ENCODE data around the gene SAMMSON.

The SAMMSON gene

GRCh38 chr3:70006089-70006488 is 6.6 kb downstream of the SAMMSON start:
- Histone ChIP-seq H2AK5ac (ENCODE audit: low read depth, low read length) (no peak overlapping the region), H3K23ac (ENCODE audit: low read depth, low read length, poor library complexity) (no peak overlapping the region), H3K9me3 (replicated peaks in 1 of 2; ENCODE audit: control insufficient read depth in 2 of 2, insufficient read depth in 1 of 2, low read depth in 1 of 2, low read length in 2 of 2) (no peaks in the 10 kb centered on the region), H3K9ac (ENCODE audit: low read depth, low read length, poor library complexity) (no peak overlapping the region), H3K4me3 (ENCODE audit: low read length in 2 of 2) (no peak overlapping the region), H3K18ac (ENCODE audit: low read length) (no peak overlapping the region), H2BK15ac (ENCODE audit: low read length) (no peak overlapping the region), H3K27ac (replicated peaks; ENCODE audit: low read length) (no peak overlapping the region), H3K4me2 (ENCODE audit: insufficient read depth, low read length, poor library complexity, severe bottlenecking) (no peak overlapping the region), H2BK120ac (ENCODE audit: low read depth, low read length) (no peak overlapping the region), H3K4ac (ENCODE audit: low read length) (no peak overlapping the region), H3K4me1 (ENCODE audit: control insufficient read depth in 2 of 2, insufficient read depth in 1 of 2, low read depth in 1 of 2, low read length in 2 of 2) (peaks cover 0 to under 1% of the 10 kb centered on the region in 2 donors), H3K27me3 (ENCODE audit: control insufficient read depth in 3 of 3, insufficient read depth in 3 of 3, low read depth in 1 of 3, low read length in 3 of 3) (no peaks in the 10 kb centered on the region), H3K14ac (ENCODE audit: low read length) (no peak overlapping the region), H2AFZ (ENCODE audit: low read length) (no peak overlapping the region), H4K91ac (ENCODE audit: low read depth, low read length, poor library complexity) (no peak overlapping the region), H4K8ac (ENCODE audit: low read depth, low read length) (no peak overlapping the region), H2BK12ac (ENCODE audit: low read length) (no peak overlapping the region), H3K36me3 (replicated peaks in 1 of 2; ENCODE audit: control insufficient read depth in 2 of 2, insufficient read depth in 2 of 2, low read length in 2 of 2) (no peaks in the 10 kb centered on the region), H2BK5ac (ENCODE audit: low read length) (no peak overlapping the region), H3K79me1 (ENCODE audit: low read depth, low read length) (no peaks in the 10 kb centered on the region)
- WGBS, 2 donors (ENCODE audit: extremely low coverage in 2 of 2, insufficient read length in 2 of 2, insufficient replicate concordance in 1 of 2) = no CpG with 5 or more reads among the region's 4 CpGs
- DNase-seq (ENCODE audit: low spot score) = no peak

DNA sequence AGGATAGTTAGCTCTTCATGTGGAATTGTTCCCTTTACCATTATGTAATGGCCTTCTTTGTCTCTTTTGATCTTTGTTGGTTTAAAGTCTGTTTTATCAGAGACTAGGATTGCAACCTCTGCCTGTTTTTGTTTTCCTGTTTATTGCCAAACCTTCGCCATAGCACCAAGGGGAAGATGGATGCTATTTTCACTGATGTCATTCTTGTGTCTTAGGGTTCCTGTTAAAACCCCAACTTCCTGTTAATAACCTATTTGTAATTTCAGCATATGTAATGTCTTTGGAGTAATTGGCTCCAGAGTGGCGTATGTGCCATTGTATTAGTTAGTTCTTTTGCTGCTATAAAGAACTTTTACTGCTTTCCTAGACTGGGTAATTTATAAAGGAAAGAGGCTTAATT is 10.8 kb downstream of the SAMMSON start:
- Histone ChIP-seq H2BK120ac (ENCODE audit: low read depth, low read length) (no peak overlapping the region), H3K18ac (ENCODE audit: low read length) (no peak overlapping the region), H2BK5ac (ENCODE audit: low read length) (no peak overlapping the region), H3K9me3 (replicated peaks in 1 of 2; ENCODE audit: control insufficient read depth in 2 of 2, insufficient read depth in 1 of 2, low read depth in 1 of 2, low read length in 2 of 2) (no peaks in the 10 kb centered on the region), H3K79me1 (ENCODE audit: low read depth, low read length) (no peaks in the 10 kb centered on the region), H3K9ac (ENCODE audit: low read depth, low read length, poor library complexity) (no peak overlapping the region), H4K91ac (ENCODE audit: low read depth, low read length, poor library complexity) (no peak overlapping the region), H3K27ac (replicated peaks; ENCODE audit: low read length) (no peak overlapping the region), H3K4ac (ENCODE audit: low read length) (no peak overlapping the region), H2BK15ac (ENCODE audit: low read length) (no peak overlapping the region), H3K36me3 (replicated peaks in 1 of 2; ENCODE audit: control insufficient read depth in 2 of 2, insufficient read depth in 2 of 2, low read length in 2 of 2) (no peaks in the 10 kb centered on the region), H4K8ac (ENCODE audit: low read depth, low read length) (no peak overlapping the region), H3K4me3 (ENCODE audit: low read length in 2 of 2) (no peak overlapping the region), H3K4me1 (ENCODE audit: control insufficient read depth in 2 of 2, insufficient read depth in 1 of 2, low read depth in 1 of 2, low read length in 2 of 2) (no peaks in the 10 kb centered on the region), H3K27me3 (ENCODE audit: control insufficient read depth in 3 of 3, insufficient read depth in 3 of 3, low read depth in 1 of 3, low read length in 3 of 3) (no peaks in the 10 kb centered on the region), H3K4me2 (ENCODE audit: insufficient read depth, low read length, poor library complexity, severe bottlenecking) (no peak overlapping the region), H3K23ac (ENCODE audit: low read depth, low read length, poor library complexity) (no peak overlapping the region), H2AFZ (ENCODE audit: low read length) (no peak overlapping the region), H2BK12ac (ENCODE audit: low read length) (no peak overlapping the region), H2AK5ac (ENCODE audit: low read depth, low read length) (no peak overlapping the region), H3K14ac (ENCODE audit: low read length) (no peak overlapping the region)
- no CpG with 5 or more reads among the region's 2 CpGs for WGBS, 2 donors (ENCODE audit: extremely low coverage in 2 of 2, insufficient read length in 2 of 2, insufficient replicate concordance in 1 of 2)
- DNase-seq (ENCODE audit: low spot score) = no peak

DNA sequence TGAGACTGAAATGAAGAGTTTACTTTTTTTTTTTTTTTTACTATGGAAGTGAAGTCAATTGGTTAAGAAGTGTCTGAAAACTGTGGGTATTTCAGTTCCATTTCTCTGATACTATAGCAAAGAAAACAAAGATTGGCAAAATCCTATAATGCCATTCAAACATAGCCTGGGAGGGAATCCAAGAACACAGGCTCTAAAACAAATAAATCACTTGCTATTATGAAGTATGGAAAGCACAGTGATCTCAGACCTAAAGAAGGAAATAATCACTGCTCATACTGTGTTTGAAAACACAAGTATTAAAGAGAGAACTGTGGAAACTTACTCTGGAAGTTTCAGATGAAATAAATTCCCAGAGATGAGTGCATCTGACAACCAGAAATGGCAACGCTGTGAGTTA is 12.0 kb downstream of the SAMMSON start:
- Histone ChIP-seq H3K27me3 (ENCODE audit: control insufficient read depth in 3 of 3, insufficient read depth in 3 of 3, low read depth in 1 of 3, low read length in 3 of 3) (no peaks in the 10 kb centered on the region), H2BK15ac (ENCODE audit: low read length) (no peak overlapping the region), H3K79me1 (ENCODE audit: low read depth, low read length) (no peaks in the 10 kb centered on the region), H2AFZ (ENCODE audit: low read length) (no peak overlapping the region), H3K4me2 (ENCODE audit: insufficient read depth, low read length, poor library complexity, severe bottlenecking) (no peak overlapping the region), H3K27ac (replicated peaks; ENCODE audit: low read length) (no peak overlapping the region), H3K14ac (ENCODE audit: low read length) (no peak overlapping the region), H4K91ac (ENCODE audit: low read depth, low read length, poor library complexity) (no peak overlapping the region), H2BK120ac (ENCODE audit: low read depth, low read length) (no peak overlapping the region), H3K23ac (ENCODE audit: low read depth, low read length, poor library complexity) (no peak overlapping the region), H3K9ac (ENCODE audit: low read depth, low read length, poor library complexity) (no peak overlapping the region), H3K4ac (ENCODE audit: low read length) (no peak overlapping the region), H2AK5ac (ENCODE audit: low read depth, low read length) (no peak overlapping the region), H2BK12ac (ENCODE audit: low read length) (no peak overlapping the region), H4K8ac (ENCODE audit: low read depth, low read length) (no peak overlapping the region), H3K4me3 (ENCODE audit: low read length in 2 of 2) (no peak overlapping the region), H3K18ac (ENCODE audit: low read length) (no peak overlapping the region), H2BK5ac (ENCODE audit: low read length) (no peak overlapping the region), H3K9me3 (replicated peaks in 1 of 2; ENCODE audit: control insufficient read depth in 2 of 2, insufficient read depth in 1 of 2, low read depth in 1 of 2, low read length in 2 of 2) (no peaks in the 10 kb centered on the region), H3K36me3 (replicated peaks in 1 of 2; ENCODE audit: control insufficient read depth in 2 of 2, insufficient read depth in 2 of 2, low read length in 2 of 2) (no peaks in the 10 kb centered on the region), H3K4me1 (ENCODE audit: control insufficient read depth in 2 of 2, insufficient read depth in 1 of 2, low read depth in 1 of 2, low read length in 2 of 2) (no peaks in the 10 kb centered on the region)
- no CpG with 5 or more reads among the region's 1 CpG for WGBS, 2 donors (ENCODE audit: extremely low coverage in 2 of 2, insufficient read length in 2 of 2, insufficient replicate concordance in 1 of 2)
- no peak for DNase-seq (ENCODE audit: low spot score)

DNA sequence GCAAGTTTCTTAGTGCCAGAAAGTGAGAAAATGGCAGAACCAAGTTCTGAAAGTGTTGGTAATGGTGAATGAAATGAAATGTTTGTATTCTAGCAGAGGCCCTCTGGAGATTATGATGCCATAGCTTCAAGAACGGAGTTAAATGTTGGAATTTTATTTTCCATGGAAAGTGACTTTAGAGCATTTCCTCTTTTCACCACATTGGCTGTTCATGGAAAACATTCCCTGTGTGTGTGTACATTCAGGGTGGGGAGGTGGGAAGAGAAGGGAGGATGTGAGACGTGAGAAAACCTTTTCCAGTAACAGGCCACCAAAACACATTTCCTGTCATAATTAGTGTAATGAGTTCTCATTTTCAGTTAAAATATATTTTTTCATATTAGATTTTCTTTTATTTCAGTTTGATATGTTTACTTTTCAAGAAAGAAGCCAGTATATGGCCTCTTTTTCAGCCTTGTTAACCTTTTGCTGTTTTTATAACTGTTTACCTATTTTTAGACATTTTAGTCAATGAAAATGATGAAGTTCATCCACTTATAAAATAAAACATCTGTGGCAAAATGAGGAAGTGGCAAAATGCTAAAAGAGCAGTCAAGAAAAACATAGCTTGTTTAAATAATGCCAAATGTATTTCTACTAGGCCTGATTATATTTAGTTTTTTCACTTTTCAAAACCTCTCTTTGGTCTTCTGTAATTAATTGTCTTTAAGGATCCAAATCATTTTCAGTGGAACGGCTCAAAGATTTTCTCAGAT is 21.6 kb downstream of the SAMMSON start:
- no peak overlapping the region for H3K23ac ChIP-seq (ENCODE audit: low read depth, low read length, poor library complexity)
- no peak overlapping the region for H2BK12ac ChIP-seq (ENCODE audit: low read length)
- WGBS, 2 donors (ENCODE audit: extremely low coverage in 2 of 2, insufficient read length in 2 of 2, insufficient replicate concordance in 1 of 2) = no CpG with 5 or more reads among the region's 3 CpGs
- no peak overlapping the region for H3K27ac ChIP-seq (replicated peaks; ENCODE audit: low read length)
- no peak overlapping the region for H2BK120ac ChIP-seq (ENCODE audit: low read depth, low read length)
- H3K9me3 ChIP-seq (replicated peaks in 1 of 2; ENCODE audit: control insufficient read depth in 2 of 2, insufficient read depth in 1 of 2, low read depth in 1 of 2, low read length in 2 of 2) = peaks cover 0 to 2% of the 10 kb centered on the region in 2 donors
- H3K79me1 ChIP-seq (ENCODE audit: low read depth, low read length) = no peaks in the 10 kb centered on the region
- H3K4me2 ChIP-seq (ENCODE audit: insufficient read depth, low read length, poor library complexity, severe bottlenecking) = no peak overlapping the region
- no peak for DNase-seq (ENCODE audit: low spot score)
- H3K4me3 ChIP-seq (ENCODE audit: low read length in 2 of 2) = no peak overlapping the region
- H4K91ac ChIP-seq (ENCODE audit: low read depth, low read length, poor library complexity) = no peak overlapping the region
- H3K9ac ChIP-seq (ENCODE audit: low read depth, low read length, poor library complexity) = no peak overlapping the region
- H3K27me3 ChIP-seq (ENCODE audit: control insufficient read depth in 3 of 3, insufficient read depth in 3 of 3, low read depth in 1 of 3, low read length in 3 of 3) = no peaks in the 10 kb centered on the region
- H4K8ac ChIP-seq (ENCODE audit: low read depth, low read length) = no peak overlapping the region
- H2AK5ac ChIP-seq (ENCODE audit: low read depth, low read length) = no peak overlapping the region
- H3K18ac ChIP-seq (ENCODE audit: low read length) = no peak overlapping the region
- H3K14ac ChIP-seq (ENCODE audit: low read length) = no peak overlapping the region
- no peak overlapping the region for H3K4ac ChIP-seq (ENCODE audit: low read length)
- no peak overlapping the region for H2BK15ac ChIP-seq (ENCODE audit: low read length)
- no peak overlapping the region for H2AFZ ChIP-seq (ENCODE audit: low read length)
- no peaks in the 10 kb centered on the region for H3K36me3 ChIP-seq (replicated peaks in 1 of 2; ENCODE audit: control insufficient read depth in 2 of 2, insufficient read depth in 2 of 2, low read length in 2 of 2)
- no peaks in the 10 kb centered on the region for H3K4me1 ChIP-seq (ENCODE audit: control insufficient read depth in 2 of 2, insufficient read depth in 1 of 2, low read depth in 1 of 2, low read length in 2 of 2)
- H2BK5ac ChIP-seq (ENCODE audit: low read length) = no peak overlapping the region
